OCI-LY1 (cell line): ENCODE measurements around the gene PPP1CB.

Experiments
- H2AFZ ChIP-seq: fragments of 200-600 bp; sonication (generic), shearing (Covaris generic); 2 replicates; pipeline ENCODE4 v1.6.0; 2014; ENCODE audit warnings: antibody characterized with exemption, mild to moderate bottlenecking, low read length
- H3F3A ChIP-seq: fragments of 200-600 bp; sonication (generic), shearing (Covaris generic); 2 replicates; pipeline ENCODE4 v1.6.0; 2014; ENCODE audit warnings: mild to moderate bottlenecking, antibody characterized with exemption, low read length, moderate library complexity; ENCODE audit not compliant: insufficient read depth
- H3K27ac ChIP-seq: fragments of 200-600 bp; sonication (generic); 2 replicates; pipeline ENCODE4 v1.5.1; 2014; ENCODE audit warnings: low read length, mixed run types, mild to moderate bottlenecking, low read depth; ENCODE audit not compliant: poor library complexity, severe bottlenecking
- H3K27me3 ChIP-seq: fragments of 200-600 bp; sonication (generic); 2 replicates; pipeline ENCODE4 v1.6.0; 2014; ENCODE audit warnings: antibody characterized with exemption, mild to moderate bottlenecking, low read length, moderate library complexity; ENCODE audit not compliant: insufficient read depth
- H3K36me3 ChIP-seq: fragments of 200-600 bp; sonication (generic); 2 replicates; pipeline ENCODE4 v1.6.1; 2014; ENCODE audit warnings: mild to moderate bottlenecking, antibody characterized with exemption, low read length, moderate library complexity, mixed read lengths; ENCODE audit not compliant: insufficient read depth
- H3K4me1 ChIP-seq: fragments of 200-600 bp; sonication (generic); 2 replicates; pipeline ENCODE4 v1.5.1; 2014; ENCODE audit warnings: mild to moderate bottlenecking, low read length, moderate library complexity; ENCODE audit not compliant: insufficient read depth, severe bottlenecking
- H3K4me2 ChIP-seq: fragments of 200-600 bp; sonication (generic), shearing (Covaris generic); 2 replicates; pipeline ENCODE4 v1.6.1; 2014; ENCODE audit warnings: low read length
- H3K4me3 ChIP-seq: fragments of 200-600 bp; sonication (generic); 2 replicates; pipeline ENCODE4 v1.5.1; 2014; ENCODE audit warnings: low read length, low read depth, mild to moderate bottlenecking, mixed read lengths; ENCODE audit not compliant: poor library complexity, severe bottlenecking
- H3K79me2 ChIP-seq: fragments of 200-600 bp; shearing (Covaris generic); 2 replicates; pipeline ENCODE4 v1.6.1; 2016; ENCODE audit warnings: mixed run types, low read length, mixed read lengths; ENCODE audit not compliant: insufficient read depth
- H3K9ac ChIP-seq: fragments of 200-600 bp; sonication (generic), shearing (Covaris generic); 2 replicates; pipeline ENCODE4 v1.6.1; 2014; ENCODE audit warnings: mild to moderate bottlenecking, low read length, mixed read lengths
- H3K9me2 ChIP-seq: fragments of 200-600 bp; sonication (generic), shearing (Covaris generic); 2 replicates; pipeline ENCODE4 v1.6.1; 2014; ENCODE audit warnings: low read depth, mild to moderate bottlenecking, low read length, mixed read lengths
- H3K9me3 ChIP-seq: fragments of 200-600 bp; shearing (Covaris generic); 2 replicates; pipeline ENCODE4 v1.6.1; 2014; ENCODE audit warnings: low read length, mixed read lengths
- H4K20me1 ChIP-seq: fragments of 200-600 bp; sonication (generic), shearing (Covaris generic); 2 replicates; pipeline ENCODE4 v1.6.0; 2016; ENCODE audit warnings: mild to moderate bottlenecking, low read length; ENCODE audit not compliant: insufficient read depth
- CTCF ChIP-seq: fragments of 200-600 bp; sonication (generic), shearing (Covaris generic); IDR thresholded peaks from 2 replicates; pipeline ENCODE4 v1.5.1; 2017; ENCODE audit warnings: mild to moderate bottlenecking, antibody characterized with exemption, low read length, moderate library complexity, mixed read lengths
- EZH2 ChIP-seq: fragments of 200-600 bp; sonication (generic), shearing (Covaris generic); IDR thresholded peaks from 2 replicates; pipeline ENCODE4 v1.8.0; 2017; ENCODE audit warnings: borderline replicate concordance, mixed run types, mild to moderate bottlenecking, antibody characterized with exemption, low read length, moderate library complexity, mixed read lengths

Gene PPP1CB

DNA sequence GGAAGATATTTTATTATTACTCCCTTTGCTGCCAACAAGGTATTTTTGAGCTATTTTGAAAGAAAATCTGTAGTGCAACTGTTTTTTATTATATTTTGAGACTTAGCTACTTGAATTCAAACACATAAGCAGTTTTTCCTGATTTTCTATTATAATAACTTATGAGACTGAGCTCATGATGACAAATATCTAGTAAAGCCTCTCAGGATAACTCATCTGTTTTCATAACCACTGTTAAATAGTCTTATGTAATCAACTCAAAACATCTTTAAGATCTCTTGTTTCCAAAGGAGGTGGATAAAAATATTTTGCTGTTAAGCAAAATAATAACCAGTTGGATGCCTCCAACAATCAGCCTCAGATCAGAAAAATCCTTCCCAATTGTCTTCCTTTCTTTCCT, 21.9 kb upstream of the PPP1CB start:
- TF ChIP-seq CTCF (no peak), EZH2 (no peak)
- Histone ChIP-seq H3K9ac (no peak overlapping the region), H3K27ac (no peak overlapping the region), H3K9me2 (no peaks in the 10 kb centered on the region), H4K20me1 (no peaks in the 10 kb centered on the region), H3K79me2 (no peaks in the 10 kb centered on the region), H3K27me3 (0 out of 2 replicates have a peak, but pooled peaks cover 3% of the 10 kb centered on the region), H3K4me2 (no peak overlapping the region), H3F3A (no peaks in the 10 kb centered on the region), H3K4me3 (no peak overlapping the region), H3K4me1 (no peaks in the 10 kb centered on the region), H3K9me3 (no peaks in the 10 kb centered on the region), H3K36me3 (no peaks in the 10 kb centered on the region), H2AFZ (no peak overlapping the region)

DNA sequence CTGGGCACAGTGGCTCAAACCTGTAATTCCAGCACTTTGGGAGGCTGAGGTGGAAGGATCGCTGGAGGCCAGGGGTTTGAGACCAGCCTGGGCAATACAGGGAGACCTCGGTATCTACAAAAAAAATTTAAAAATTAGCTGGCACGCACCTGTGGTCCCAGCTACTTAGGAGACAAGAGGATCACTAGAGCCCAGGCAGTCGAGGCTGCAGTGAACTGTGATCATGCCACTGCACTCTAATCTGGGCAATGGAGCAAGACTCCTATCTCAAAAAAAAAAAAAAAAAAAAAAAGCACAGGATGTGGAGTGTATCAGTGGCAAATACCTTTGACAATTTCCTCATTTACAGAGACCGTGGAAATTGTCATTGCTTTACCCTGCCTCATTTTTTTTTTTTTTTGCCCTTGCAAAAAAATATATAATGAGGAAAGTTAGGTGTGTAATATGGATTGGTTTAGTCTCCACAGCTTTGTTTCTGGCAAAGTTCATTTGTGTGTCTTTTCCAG, 20.9 kb upstream of the PPP1CB start:
- Histone ChIP-seq H3K36me3 (no peaks in the 10 kb centered on the region), H3K27me3 (0 out of 2 replicates have a peak, but pooled peaks cover 3% of the 10 kb centered on the region), H3K79me2 (no peaks in the 10 kb centered on the region), H3K4me1 (no peaks in the 10 kb centered on the region), H4K20me1 (no peaks in the 10 kb centered on the region), H3K4me2 (no peak overlapping the region), H2AFZ (no peak overlapping the region), H3K9ac (no peak overlapping the region), H3K4me3 (no peak overlapping the region), H3K27ac (no peak overlapping the region), H3K9me3 (no peaks in the 10 kb centered on the region), H3K9me2 (no peaks in the 10 kb centered on the region), H3F3A (no peaks in the 10 kb centered on the region)
- no peak for TF ChIP-seq EZH2
- TF ChIP-seq CTCF: no peak

DNA sequence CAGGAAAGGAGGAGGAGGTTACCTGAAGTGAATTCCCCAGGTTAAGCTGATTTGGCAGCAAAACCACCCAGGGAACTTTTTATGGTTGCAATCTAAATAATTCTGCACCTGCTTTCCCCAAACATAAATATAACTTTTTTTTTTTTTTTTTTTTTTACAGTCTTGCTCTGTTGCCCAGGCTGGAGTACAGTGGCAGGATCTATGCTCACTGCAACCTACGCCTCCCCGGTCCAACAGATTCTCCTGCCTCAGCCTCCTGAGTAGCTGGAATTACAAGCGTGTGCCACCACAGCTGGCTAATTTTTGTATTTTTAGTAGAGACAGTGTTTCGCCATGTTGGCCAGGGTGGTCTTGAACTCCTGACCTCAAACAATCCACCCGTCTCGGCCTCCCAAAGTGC, 16.1 kb upstream of the PPP1CB start:
- TF ChIP-seq EZH2 (no peak), CTCF (no peak)
- H3K4me3 ChIP-seq: no peak overlapping the region
- no peaks in the 10 kb centered on the region for H3F3A ChIP-seq
- H3K4me1 ChIP-seq: no peaks in the 10 kb centered on the region
- H3K36me3 ChIP-seq: no peaks in the 10 kb centered on the region
- no peak overlapping the region for H3K4me2 ChIP-seq
- H3K9me3 ChIP-seq: no peaks in the 10 kb centered on the region
- H3K27me3 ChIP-seq: no peaks in the 10 kb centered on the region; the same call in 1 of the 2 replicates
- no peak overlapping the region for H3K27ac ChIP-seq
- H3K79me2 ChIP-seq: no peaks in the 10 kb centered on the region
- H4K20me1 ChIP-seq: no peaks in the 10 kb centered on the region
- H2AFZ ChIP-seq: no peak overlapping the region
- no peaks in the 10 kb centered on the region for H3K9me2 ChIP-seq
- H3K9ac ChIP-seq: no peak overlapping the region
